Heart left ventricle (tissue), 16 donors: ENCODE data around the gene HPSE2. TPM values are rescaled to one million over a fixed set of nuclear protein-coding genes. Genes with fewer than 3 reads are reported as not detected.

ENCODE experiments used
- ATAC-seq, 4 donors: fragments of 200-7000 bp; cut with Tn5 transposase; one replicate each; pipeline ENCODE4 v1.9.1; 2020 to 2022; ENCODE audit warnings: moderate library complexity in 4 of 4, mild to moderate bottlenecking in 3 of 4, moderate number of reproducible peaks in 1 of 4
- DNase-seq, 5 donors: peaks; one replicate each; pipeline ENCODE4 v3.0.0-alpha.2; 2020
- H3K27ac ChIP-seq, 12 donors: fragments of 200-600 bp; sonication (generic) in 4 of 12; one replicate each; pipeline versions ENCODE4 v1.5.0 to v1.8.0; 2016 to 2022; ENCODE audit warnings: mild to moderate bottlenecking in 2 of 12
- H3K27me3 ChIP-seq, 9 donors: fragments of 200-600 bp; sonication (generic) in 2 of 9; one replicate each; pipeline versions ENCODE4 v1.5.1 to v1.8.0; 2016 to 2022; ENCODE audit warnings: mild to moderate bottlenecking in 3 of 9
- H3K36me3 ChIP-seq, 9 donors: fragments of 200-600 bp; sonication (generic) in 2 of 9; one replicate each; pipeline versions ENCODE4 v1.5.0 to v1.8.0; 2018 to 2022; ENCODE audit warnings: mild to moderate bottlenecking in 2 of 9
- H3K4me1 ChIP-seq, 12 donors: fragments of 200-600 bp; sonication (generic) in 4 of 12; one replicate each; pipeline versions ENCODE4 v1.5.0 to v1.8.0; 2016 to 2022; ENCODE audit warnings: mild to moderate bottlenecking in 3 of 12
- H3K4me3 ChIP-seq, 12 donors: fragments of 200-600 bp; sonication (generic) in 4 of 12; one replicate each; pipeline versions ENCODE4 v1.5.0 to v1.8.0; 2017 to 2022; ENCODE audit warnings: mild to moderate bottlenecking in 9 of 12, moderate library complexity in 4 of 12
- H3K9me3 ChIP-seq, 12 donors: fragments of 200-600 bp; sonication (generic) in 4 of 12; one replicate each; pipeline versions ENCODE4 v1.5.0 to v1.8.0; 2016 to 2022; ENCODE audit warnings: mild to moderate bottlenecking in 1 of 12
- CTCF ChIP-seq, 12 donors: fragments of 200-600 bp; sonication (generic) in 4 of 12; IDR thresholded peaks; one replicate each; pipeline versions ENCODE4 v1.5.0 to v1.8.0; 2018 to 2022; ENCODE audit warnings: antibody characterized with exemption in 12 of 12, mild to moderate bottlenecking in 5 of 12
- POLR2A ChIP-seq, 2 donors: fragments of 450-650 bp; IDR thresholded peaks; one replicate each; pipeline ENCODE4 v1.6.1; 2017; ENCODE audit warnings: antibody characterized with exemption in 2 of 2, mild to moderate bottlenecking in 2 of 2, moderate library complexity in 2 of 2
- WGBS, 4 donors: extraction: QIAGEN DNeasy Blood & Tissue Kit in 2 of 4; methylation state at CpG; one replicate each; pipeline versions ENCODE4 v1.1.5 to v1.1.7; 2013 to 2018; 5-methylcytosine and 5-hydroxymethylcytosine counted together
- intact Hi-C, 10 donors: fragments of 100-400 bp; cut with DNase I; formaldehyde crosslinking; loops; one replicate each; pipeline versions ENCODE4 v1.11.1 to v1.14.2; 2022
- polyA plus RNA-seq, 2 donors: library from polyadenylated mRNA; stranded (reverse); fragments of 200-250 nt; gene quantifications; one replicate each; pipeline ENCODE4 v1.2.3, GENCODE V29; 2013
- total RNA-seq, 9 donors: library from RNA; depleted of rRNA in 2 of 9; stranded (reverse); fragments of >200 nt in 2 of 9; fragmentation: NEBNext Ultra II Directional in 3 of 9; extraction: Animal tissue kit (Norgen Biotek cat#: 25700) in 3 of 9; gene quantifications; one replicate each; pipeline versions ENCODE4 v1.1.0 to v1.2.4, GENCODE V29; 2016 to 2023
- donor health status: ischemic (EF 13 %, LVEDD 7.1; RV severe dilation, severe dysfunction).
- donor health status: healthy with polysubstance abuse.
- donor health status: DM: no; HTN: yes; CAD: no.
- donor health status: DM: no; HTN: no; CAD: no.
- donor health status: ischemic (EF 25% LVEDD 6.9; RV normal size, moderate dysfunction).
- donor health status: ischemic (EF 25% LVEDD 5.7; RV mildly dilated, moderate dysfunction).
- donor health status: healthy.
- donor health status: DM: yes; HTN: yes; CAD: no.
- donor health status: ischemic (EF 35%, LVEDD 5.7; RV mildly dilated, moderate dysfunction).
- donor health status: nonischemic (EF 11% LVEDD 7.7; RV severe dilation, severe dysfunction).
- donor health status: DM: yes; HTN: yes; CAD: no.
- donor health status: PGD.
- donor health status: ischemic (EF 29% LVEDD 5.4; RV normal size, mild dysfunction).
- donor health status: nonischemic (EF 23%, LVEDD 6.1; RV moderate dilation, normal function).

Gene HPSE2
- total and polyA plus RNA-seq, 11 donors = 0.06 to 0.18 (median 0.12) TPM; not detected in 3

- Histone ChIP-seq H3K4me3 (no peak overlapping the region), H3K27ac (no peak overlapping the region), H3K9me3 (no peaks in the 10 kb centered on the region), H3K4me1 (peaks cover 0 to 29% (median 6%) of the 10 kb centered on the region in 12 donors), H3K36me3 (peaks cover 0 to 58% (median 38%) of the 10 kb centered on the region in 9 donors), H3K27me3 (no peaks in the 10 kb centered on the region)
- DNase-seq (no peak), ATAC-seq (no peak)
- no peak for TF ChIP-seq POLR2A (IDR thresholded peaks at IDR 0.05)
- TF ChIP-seq CTCF (IDR thresholded peaks at IDR 0.05) = no peak
- intact Hi-C loops = no loop called here
- WGBS, 4 donors = 77 to 92% (median 87%) methylated on average over 9 of the region's 9 CpGs
These were observed 791.2 kb downstream of the HPSE2 start for GRCh38 chr10:98444314-98445006.

GRCh38 chr10:98438715-98439114 lies 796.9 kb downstream of the HPSE2 start:
- H3K4me3 ChIP-seq = no peak overlapping the region
- intact Hi-C loops = no loop called here
- peaks cover 0 to 8% (median 1%) of the 10 kb centered on the region in 12 donors for H3K4me1 ChIP-seq
- no peak for DNase-seq
- no peak for TF ChIP-seq POLR2A (IDR thresholded peaks at IDR 0.05)
- TF ChIP-seq CTCF (IDR thresholded peaks at IDR 0.05) = no peak
- H3K27ac ChIP-seq = no peak overlapping the region
- no peak for ATAC-seq
- peaks cover 0 to 97% (median 69%) of the 10 kb centered on the region in 9 donors for H3K36me3 ChIP-seq
- no peaks in the 10 kb centered on the region for H3K9me3 ChIP-seq
- WGBS, 4 donors = 92 to 99% (median 95%) methylated on average over 4 of the region's 4 CpGs
- no peaks in the 10 kb centered on the region for H3K27me3 ChIP-seq

GRCh38 chr10:98436704-98437103 lies 798.9 kb downstream of the HPSE2 start:
- H3K36me3 ChIP-seq = peaks cover 4 to 95% (median 61%) of the 10 kb centered on the region in 9 donors
- H3K9me3 ChIP-seq = peaks cover 0 to 12% (median 0%) of the 10 kb centered on the region in 12 donors
- no peak overlapping the region for H3K4me3 ChIP-seq
- WGBS, 4 donors = 60 to 78% (median 70%) methylated on average over 4 of the region's 4 CpGs
- DNase-seq = no peak
- peak; percentile 57 to 86 (median 80) for ATAC-seq
- no peak for TF ChIP-seq CTCF (IDR thresholded peaks at IDR 0.05)
- TF ChIP-seq POLR2A (IDR thresholded peaks at IDR 0.05) = no peak
- H3K27ac ChIP-seq = peak overlapping the region in 5 of 12 donors; percentile 3 to 43 (median 25)
- no peaks in the 10 kb centered on the region for H3K27me3 ChIP-seq
- peaks cover 0 to 8% (median 1%) of the 10 kb centered on the region in 12 donors for H3K4me1 ChIP-seq
- intact Hi-C loops = no loop called here

- peaks cover 4 to 95% (median 63%) of the 10 kb centered on the region in 9 donors for H3K36me3 ChIP-seq
- DNase-seq = no peak
- peaks cover 0 to 12% (median 0%) of the 10 kb centered on the region in 12 donors for H3K9me3 ChIP-seq
- no peak overlapping the region for H3K4me3 ChIP-seq
- 91 to 98% (median 97%) methylated on average over 12 of the region's 12 CpGs for WGBS, 4 donors
- no peak for TF ChIP-seq CTCF (IDR thresholded peaks at IDR 0.05)
- TF ChIP-seq POLR2A (IDR thresholded peaks at IDR 0.05) = no peak
- ATAC-seq = no peak
- intact Hi-C loops = no loop called here
- H3K27me3 ChIP-seq = no peaks in the 10 kb centered on the region
- H3K4me1 ChIP-seq = peaks cover 0 to 21% (median 5%) of the 10 kb centered on the region in 12 donors
- no peak overlapping the region for H3K27ac ChIP-seq
These were observed 800.5 kb downstream of the HPSE2 start for GRCh38 chr10:98435178-98435577.
